GM19455 (cell line): ENCODE data around the gene FSCN2.

Experiments used
- ATAC-seq: cut with Tn5 transposase; IDR thresholded peaks from one replicate; pipeline ENCODE4 v1.9.1; 2021; ENCODE audit not compliant: unreplicated experiment

Gene FSCN2

GRCh38 chr17:81489998-81490992, 37.9 kb upstream of the FSCN2 start:
- no peak for ATAC-seq

- no peak for ATAC-seq
Observed at GRCh38 chr17:81491181-81491581, 37.0 kb upstream of the FSCN2 start.

- no peak for ATAC-seq
Observed at GRCh38 chr17:81491761-81492160, 36.4 kb upstream of the FSCN2 start.

GRCh38 chr17:81492202-81492601, 36.0 kb upstream of the FSCN2 start:
- no peak for ATAC-seq

- ATAC-seq: no peak
Observed at GRCh38 chr17:81492706-81493105, 35.5 kb upstream of the FSCN2 start.

- ATAC-seq: no peak
Observed at GRCh38 chr17:81493198-81494038, 34.8 kb upstream of the FSCN2 start.

GRCh38 chr17:81494626-81495377, 33.4 kb upstream of the FSCN2 start:
- no peak for ATAC-seq

GRCh38 chr17:81498953-81499600, 29.1 kb upstream of the FSCN2 start:
- no peak for ATAC-seq

- ATAC-seq: no peak
Observed at GRCh38 chr17:81499601-81499970, 28.6 kb upstream of the FSCN2 start.

- no peak for ATAC-seq
Observed at GRCh38 chr17:81500047-81500446, 28.1 kb upstream of the FSCN2 start.

- ATAC-seq: no peak
Observed at GRCh38 chr17:81502471-81503017, 25.6 kb upstream of the FSCN2 start.

- ATAC-seq: no peak
Observed at GRCh38 chr17:81503619-81504018, 24.6 kb upstream of the FSCN2 start.

GRCh38 chr17:81508639-81509206, 19.5 kb upstream of the FSCN2 start:
- ATAC-seq: no peak

- no peak for ATAC-seq
Observed at GRCh38 chr17:81509207-81509971, 18.8 kb upstream of the FSCN2 start.

GRCh38 chr17:81509972-81510784, 18.0 kb upstream of the FSCN2 start:
- ATAC-seq: no peak

- no peak for ATAC-seq
Observed at GRCh38 chr17:81510785-81511553, 17.2 kb upstream of the FSCN2 start.

GRCh38 chr17:81511554-81511803, 16.7 kb upstream of the FSCN2 start:
- ATAC-seq: no peak
